Activated naive CD8-positive, alpha-beta T cell treated with anti-CD3 and anti-CD28 coated beads, Interleukin-2, amount 50 U/mL, for 16 hours (primary cell): ENCODE measurements around the gene PAX2.

Source experiments
- DNase-seq: peaks from one replicate; pipeline ENCODE4 v3.0.0-alpha.2; 2020; ENCODE audit warnings: low read depth, low spot score

The PAX2 gene

DNA sequence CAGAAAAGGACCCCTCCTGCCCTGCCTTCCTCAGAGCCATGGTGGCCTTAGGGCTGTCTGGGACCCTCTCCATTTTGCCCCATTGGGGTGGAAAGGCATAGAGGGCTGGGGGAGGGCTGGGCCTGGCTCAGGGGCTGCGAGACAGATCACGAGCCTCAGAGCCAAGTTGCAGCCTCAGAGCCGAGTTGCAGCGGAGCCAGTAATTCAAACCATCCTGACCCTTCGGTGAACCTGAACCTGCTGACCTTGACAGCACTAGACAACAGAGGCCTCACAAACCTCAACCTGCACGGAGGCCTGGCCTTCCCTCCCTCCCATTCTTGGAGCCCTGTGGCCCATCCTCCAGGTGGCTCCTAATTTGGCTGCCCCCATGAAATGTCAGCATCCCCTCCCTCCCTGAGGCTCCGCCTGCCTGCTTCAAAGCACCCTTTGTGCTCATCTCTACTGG, 45.4 kb downstream of the PAX2 start:
- DNase-seq, result no peak

DNA sequence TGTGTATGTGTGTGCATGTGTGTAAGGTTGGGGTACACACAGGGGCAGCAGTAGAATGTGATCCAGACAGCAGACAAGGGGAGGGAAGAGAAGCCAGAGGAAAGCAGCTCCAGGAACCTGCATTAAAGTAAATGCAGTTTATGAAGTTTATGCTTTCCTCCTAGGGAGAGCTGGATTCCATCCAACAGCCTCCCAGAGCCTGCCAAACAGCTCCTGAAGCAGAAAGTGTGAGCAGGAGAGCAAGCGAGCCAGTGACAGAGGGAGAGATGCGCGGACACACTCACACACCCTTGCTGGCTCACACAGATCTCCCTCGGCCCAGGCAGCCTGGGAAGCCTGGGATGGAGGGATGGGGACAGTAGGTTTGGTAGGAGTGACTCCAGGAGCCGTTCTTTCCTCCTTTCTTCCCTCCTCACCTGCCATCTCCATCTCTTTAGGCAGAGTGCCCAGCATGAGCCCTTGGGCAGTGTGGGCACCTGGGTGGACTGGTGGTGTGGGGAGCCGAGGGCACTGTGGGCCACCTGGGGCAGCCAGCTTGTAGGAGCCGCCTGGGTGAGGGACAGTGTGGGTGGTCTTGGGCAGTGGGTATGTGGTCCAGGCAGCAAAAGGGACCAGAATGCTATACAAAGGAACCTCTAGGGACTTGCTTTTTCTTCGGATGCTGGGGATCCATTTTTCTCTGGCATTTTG, 46.1 kb downstream of the PAX2 start:
- DNase-seq, result no peak

DNA sequence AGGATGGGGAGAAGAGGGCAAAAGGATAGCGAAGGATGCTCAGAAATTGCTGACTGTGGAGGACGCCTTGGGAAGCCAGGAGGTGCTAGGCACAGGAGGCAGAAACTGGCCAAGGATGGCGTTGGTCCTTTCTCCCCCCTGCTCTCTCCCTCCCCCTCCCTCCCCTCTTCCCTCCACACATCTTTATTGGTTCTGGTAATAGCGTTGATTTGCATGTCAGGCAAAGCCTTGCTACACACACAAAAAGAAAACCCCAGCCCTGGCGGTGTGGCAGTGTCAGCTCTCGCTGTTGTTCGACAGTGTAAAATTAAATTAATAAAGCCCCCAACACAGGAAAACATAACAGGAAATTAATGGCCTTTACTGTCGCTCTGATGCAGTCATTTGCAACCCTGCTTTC, 47.2 kb downstream of the PAX2 start:
- DNase-seq, result no peak

GRCh38 chr10:100793055-100793454, 47.7 kb downstream of the PAX2 start:
- DNase-seq, result no peak

DNA sequence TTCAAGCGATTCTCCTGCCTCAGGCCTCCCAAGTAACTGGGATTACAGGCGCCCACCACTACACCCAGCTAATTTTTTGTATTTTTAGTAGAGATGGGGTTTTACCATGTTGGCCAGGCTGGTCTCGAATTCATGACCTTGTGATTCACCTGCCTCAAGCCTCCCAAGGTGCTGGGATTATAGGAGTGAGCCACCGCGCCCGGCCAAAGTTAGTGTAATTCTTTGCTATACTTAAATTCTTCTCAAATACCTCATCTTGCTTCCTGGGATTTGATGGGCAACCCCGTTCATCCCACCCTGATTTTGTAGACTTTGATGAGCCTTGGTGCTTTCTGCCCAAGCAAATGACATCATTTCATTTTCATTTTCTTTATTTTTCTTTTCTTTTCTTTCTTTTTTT, 54.5 kb downstream of the PAX2 start:
- DNase-seq, result no peak

DNA sequence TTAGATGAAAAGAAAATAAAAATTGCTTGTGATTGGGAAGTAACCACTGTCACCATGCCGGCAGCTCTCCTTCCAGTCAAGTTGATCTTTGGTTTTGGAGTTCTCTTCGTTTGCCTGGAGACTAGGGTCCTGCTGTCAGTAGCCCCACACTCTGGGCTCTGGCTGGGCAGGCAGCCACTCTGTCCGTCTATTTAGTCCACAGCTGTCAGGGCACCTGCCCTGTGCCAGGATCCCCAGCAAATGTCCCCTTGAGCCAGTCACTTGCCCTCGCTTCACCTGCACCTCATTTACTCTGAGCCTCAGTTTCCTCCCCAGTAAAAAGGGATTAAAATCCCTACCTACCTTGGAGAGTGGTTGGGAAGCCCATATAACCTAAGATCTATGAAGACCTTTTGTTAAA, 55.5 kb downstream of the PAX2 start:
- no peak for DNase-seq

DNA sequence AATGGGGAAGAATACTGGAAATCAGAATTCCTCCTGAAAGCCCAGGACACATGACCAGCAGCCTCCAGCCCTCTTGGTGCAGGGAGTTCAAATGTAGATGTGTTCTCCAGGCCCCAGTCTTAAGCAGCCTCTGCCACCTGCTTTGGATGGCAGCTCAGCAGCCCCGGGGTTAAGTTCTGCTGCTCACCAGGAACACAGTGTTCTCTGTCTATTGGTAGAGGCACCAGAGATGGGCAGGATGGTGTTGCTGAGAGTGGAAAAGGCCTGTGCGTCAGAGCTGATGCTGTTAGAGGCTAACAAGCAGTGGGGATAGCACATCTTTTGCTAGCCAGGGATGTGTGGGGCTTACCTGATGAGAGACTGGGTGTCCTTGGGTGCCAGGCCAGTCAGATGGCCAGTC, 56.8 kb downstream of the PAX2 start:
- no peak for DNase-seq

- DNase-seq, result no peak
Observed at GRCh38 chr10:100802607-100803006, 57.2 kb downstream of the PAX2 start.

DNA sequence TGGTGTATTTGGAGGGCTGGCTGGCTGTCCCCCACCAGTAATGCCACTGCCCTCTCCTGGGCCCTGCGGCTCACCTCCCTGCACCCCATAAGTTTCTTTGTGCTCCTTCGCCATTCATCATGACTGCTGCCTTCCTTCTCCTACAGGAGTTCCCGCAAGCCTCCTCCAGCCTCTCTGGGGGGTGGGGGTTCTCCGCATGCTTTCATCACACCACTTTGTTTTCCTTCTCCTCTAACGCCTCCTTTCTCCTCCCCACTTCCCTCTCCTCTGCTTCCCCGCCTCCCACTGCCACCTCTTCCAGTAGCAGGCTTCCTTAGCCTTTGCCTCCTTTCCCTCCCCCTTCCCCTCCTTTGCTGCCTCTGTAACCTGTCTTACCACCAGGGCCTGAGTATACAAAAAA, 58.1 kb downstream of the PAX2 start:
- DNase-seq, result no peak

- DNase-seq, result no peak
Observed at GRCh38 chr10:100803908-100804307, 58.5 kb downstream of the PAX2 start.

GRCh38 chr10:100805543-100806355, 60.4 kb downstream of the PAX2 start:
- no peak for DNase-seq

DNA sequence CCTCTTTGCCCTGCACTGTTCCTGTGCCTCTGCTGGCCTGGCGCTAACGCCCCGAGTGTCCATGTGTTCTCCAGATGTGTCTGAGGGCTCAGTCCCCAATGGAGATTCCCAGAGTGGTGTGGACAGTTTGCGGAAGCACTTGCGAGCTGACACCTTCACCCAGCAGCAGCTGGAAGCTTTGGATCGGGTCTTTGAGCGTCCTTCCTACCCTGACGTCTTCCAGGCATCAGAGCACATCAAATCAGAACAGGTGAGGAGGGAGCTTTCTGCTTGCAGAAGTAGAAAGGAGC, 60.9 kb downstream of the PAX2 start:
- no peak for DNase-seq

- no peak for DNase-seq
Observed at GRCh38 chr10:100807241-100807951, 62.0 kb downstream of the PAX2 start.

DNA sequence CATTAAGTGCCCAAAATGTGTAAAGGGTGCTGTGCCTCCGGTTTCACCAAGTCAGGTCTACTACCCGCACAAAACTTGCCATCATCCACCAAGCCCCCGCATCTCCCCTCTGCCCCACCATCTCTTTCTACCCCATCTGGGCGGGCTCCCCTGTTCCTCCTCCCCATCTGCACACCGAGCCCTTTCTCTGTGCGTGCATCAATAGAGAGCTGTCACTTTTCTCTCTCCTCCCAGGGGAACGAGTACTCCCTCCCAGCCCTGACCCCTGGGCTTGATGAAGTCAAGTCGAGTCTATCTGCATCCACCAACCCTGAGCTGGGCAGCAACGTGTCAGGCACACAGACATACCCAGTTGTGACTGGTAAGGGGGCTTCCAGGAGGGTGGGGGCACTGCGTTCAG, 63.5 kb downstream of the PAX2 start:
- DNase-seq, result no peak

GRCh38 chr10:100810091-100810834, 64.9 kb downstream of the PAX2 start:
- DNase-seq, result no peak

DNA sequence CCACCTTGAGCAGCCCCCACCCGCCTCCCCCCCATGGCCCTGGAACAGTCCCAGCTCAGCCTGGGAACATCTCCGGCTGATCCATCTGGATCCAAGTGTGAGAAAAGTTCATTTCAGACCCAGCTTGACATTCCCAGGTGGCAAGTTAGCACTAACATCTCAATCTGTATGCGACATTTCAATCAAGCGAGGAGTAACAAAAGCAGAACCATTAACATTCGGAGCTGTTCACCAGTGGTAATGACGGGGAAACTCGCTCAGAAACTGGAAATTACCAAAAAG, 65.4 kb downstream of the PAX2 start:
- DNase-seq, result no peak

DNA sequence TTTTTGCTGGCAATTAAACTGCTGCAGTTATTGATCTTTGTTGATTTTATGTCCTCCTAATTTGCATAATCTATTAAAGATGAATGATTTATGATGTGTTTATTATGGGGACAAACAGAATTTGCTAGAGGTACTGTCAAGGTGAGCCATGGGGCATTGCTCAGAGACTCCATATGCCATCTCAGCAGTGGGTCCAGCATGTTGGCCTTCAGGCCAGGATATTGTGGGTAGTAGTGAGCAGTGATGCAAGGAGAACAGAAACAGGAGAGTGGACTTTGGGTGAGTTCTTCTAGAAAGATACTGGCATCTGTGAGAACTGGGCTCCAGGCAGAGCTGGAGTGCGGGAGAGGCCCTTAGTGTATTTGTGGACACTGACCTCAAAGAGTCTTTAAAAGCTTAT, 65.9 kb downstream of the PAX2 start:
- no peak for DNase-seq

- no peak for DNase-seq
Observed at GRCh38 chr10:100811752-100812750, 66.7 kb downstream of the PAX2 start.

DNA sequence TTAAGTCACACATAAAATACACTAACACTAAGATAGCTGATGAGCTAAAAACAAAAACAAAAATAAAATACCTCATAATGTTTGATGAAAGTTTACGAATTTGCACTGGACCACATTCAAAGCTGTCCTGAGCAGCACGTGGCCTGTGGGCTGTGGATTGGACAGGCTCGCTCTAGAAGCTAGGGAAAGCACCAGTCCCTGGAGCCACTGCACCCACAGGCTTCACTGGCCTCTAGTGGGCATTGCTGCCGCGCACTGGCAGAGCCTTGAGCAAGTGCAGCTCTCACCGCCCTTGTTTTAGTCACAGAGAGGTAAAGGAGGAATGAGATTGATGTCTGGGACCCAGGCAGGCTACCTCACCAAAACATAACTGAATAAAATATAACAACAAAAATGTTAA, 67.6 kb downstream of the PAX2 start:
- DNase-seq, result no peak

- no peak for DNase-seq
Observed at GRCh38 chr10:100814751-100815474, 69.5 kb downstream of the PAX2 start.
